MM.1S (cell line): Measurements from ENCODE around the gene MSTN.

ENCODE experiments used
- CTCF ChIP-seq: fragments of 300-600 bp; sonication (generic); IDR thresholded peaks from 2 replicates; pipeline ENCODE4 v1.5.1; 2016; ENCODE audit warnings: antibody characterized with exemption, low read length, mixed read lengths
- EZH2 ChIP-seq: fragments of 300-600 bp; sonication (generic); optimal IDR thresholded peaks from 2 replicates; pipeline ENCODE3; 2017; ENCODE audit warnings: low read depth, mild to moderate bottlenecking, antibody characterized with exemption, low read length, mixed read lengths
- EZH2phosphoT487 ChIP-seq: fragments of 300-600 bp; sonication (generic); IDR thresholded peaks from 2 replicates; pipeline ENCODE4 v1.6.1; 2018; ENCODE audit warnings: antibody characterized with exemption, low read length

GRCh38 chr2:190106783-190107182 lies 44.3 kb upstream of the MSTN start:
- TF ChIP-seq EZH2 (no peak), CTCF (no peak), EZH2phosphoT487 (no peak)
